ENCODE measurements around the gene COL9A3.
"Not testable (repeated sequence)": the region's sequence is repeated elsewhere in the genome, so short reads cannot be mapped to it uniquely, and the experiment has no call there.

The COL9A3 gene

DNA sequence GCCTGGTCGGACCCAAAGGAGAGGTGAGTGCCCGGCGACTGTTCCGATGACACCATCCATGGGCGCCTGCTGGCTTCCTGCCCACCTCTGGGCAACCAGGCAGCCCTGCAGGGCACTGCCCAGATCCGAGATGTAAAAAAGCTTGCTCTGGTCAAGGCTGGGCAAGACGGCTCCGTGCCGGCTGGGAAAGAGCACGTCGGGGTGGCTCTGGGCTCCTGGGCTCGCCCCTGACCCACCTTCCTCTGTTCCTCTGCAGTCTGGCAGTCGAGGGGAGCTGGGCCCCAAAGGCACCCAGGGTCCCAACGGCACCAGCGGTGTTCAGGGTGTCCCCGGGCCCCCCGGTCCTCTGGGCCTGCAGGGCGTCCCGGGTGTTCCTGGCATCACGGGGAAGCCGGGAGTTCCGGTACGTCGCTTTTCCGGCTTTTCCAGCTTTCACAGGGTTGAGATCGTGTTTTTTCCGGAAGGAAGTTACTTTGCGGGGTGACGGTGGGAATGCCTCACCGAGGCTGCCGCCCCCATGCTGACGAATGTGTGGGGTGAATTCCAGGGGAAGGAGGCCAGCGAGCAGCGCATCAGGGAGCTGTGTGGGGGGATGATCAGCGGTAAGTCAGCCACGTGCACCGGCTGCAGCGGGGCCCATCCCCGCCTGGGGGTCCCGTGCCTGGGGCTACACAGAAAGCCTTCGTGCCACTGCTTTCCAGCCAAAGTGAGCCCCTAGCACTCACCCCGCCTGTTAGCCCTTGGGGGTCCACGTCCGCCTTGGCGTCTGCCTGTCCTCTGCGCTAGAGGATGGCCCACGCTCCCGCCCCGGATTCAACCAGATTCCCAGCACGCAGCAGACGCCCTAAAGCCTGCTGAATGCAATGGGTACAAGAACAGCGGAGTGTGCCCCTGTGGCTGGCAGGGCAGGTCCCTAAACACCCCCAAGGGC is 19.3 kb downstream of the COL9A3 start:
- no peak for DNase-seq (ENCODE audit: low spot score)

DNA sequence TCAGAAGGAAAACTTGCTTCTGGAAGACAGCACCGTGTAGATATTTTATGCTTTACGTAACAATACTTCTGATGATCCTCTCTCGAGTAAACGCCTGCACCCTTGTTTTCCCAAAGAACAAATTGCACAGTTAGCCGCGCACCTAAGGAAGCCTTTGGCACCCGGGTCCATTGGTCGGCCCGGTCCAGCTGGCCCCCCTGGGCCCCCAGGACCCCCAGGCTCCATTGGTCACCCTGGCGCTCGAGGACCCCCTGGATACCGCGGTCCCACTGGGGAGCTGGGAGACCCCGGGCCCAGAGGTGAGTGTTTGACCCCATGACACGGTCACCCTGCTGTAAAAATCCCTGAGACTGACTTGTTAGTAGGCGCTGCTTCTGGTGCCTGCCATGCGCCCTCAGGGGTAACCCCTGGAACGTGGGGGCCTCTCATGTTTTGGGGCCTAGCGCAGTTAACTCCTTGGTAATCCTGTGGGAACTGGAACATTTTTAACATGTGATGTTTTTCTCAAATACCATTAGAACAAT is 20.2 kb downstream of the COL9A3 start:
- no peak for DNase-seq (ENCODE audit: low spot score)

DNA sequence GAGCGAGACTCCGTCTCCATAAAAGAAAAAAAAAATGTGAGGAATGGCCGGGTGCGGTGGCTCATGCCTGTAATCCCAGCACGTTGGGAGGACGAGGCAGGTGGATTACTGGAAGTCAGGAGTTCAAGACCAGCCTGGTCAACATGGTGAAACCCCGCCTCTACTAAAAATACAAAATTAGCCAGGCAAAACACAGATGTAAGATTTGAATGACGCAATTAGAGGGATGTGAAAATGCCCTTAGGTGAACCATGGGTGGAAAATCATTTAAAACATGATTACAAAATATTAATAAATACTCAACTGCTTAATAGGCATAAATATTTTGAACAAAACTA is 20.9 kb downstream of the COL9A3 start:
- no peak for DNase-seq (ENCODE audit: low spot score)

DNA sequence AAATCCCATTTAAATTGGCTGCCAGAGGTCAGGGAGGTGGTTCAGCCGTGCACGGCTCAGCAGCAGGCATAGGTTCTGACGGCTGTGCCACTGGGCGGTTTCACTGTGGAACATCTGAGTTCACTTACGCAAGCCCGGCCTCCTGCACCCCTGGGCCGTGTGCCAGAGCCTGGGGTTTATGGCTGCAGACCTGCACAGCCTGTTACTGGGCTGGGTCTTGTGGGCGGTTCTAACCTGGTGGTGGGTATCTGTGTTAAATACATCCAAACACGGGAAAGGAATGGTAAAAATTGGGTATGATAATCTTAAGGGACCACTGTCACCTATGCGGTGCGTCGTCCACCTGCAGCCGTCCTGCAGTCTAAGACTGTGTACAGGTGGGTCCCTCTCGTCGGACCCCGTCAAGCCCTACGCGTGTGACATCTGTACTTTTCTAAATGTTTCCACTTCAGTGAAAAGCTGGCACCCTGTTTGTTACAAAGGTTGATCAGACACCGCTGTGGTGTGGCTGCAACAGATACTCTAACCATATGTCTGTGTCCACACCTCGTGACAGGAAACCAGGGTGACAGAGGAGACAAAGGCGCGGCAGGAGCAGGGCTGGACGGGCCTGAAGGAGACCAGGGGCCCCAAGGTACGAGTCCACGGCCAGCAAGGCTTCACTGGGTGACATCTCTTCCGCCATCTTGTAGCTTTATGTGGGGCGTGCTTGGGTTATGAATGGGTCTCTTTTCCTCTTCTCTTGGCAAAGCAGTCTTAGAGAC is 21.5 kb downstream of the COL9A3 start:
- DNase-seq (ENCODE audit: low spot score): no peak

DNA sequence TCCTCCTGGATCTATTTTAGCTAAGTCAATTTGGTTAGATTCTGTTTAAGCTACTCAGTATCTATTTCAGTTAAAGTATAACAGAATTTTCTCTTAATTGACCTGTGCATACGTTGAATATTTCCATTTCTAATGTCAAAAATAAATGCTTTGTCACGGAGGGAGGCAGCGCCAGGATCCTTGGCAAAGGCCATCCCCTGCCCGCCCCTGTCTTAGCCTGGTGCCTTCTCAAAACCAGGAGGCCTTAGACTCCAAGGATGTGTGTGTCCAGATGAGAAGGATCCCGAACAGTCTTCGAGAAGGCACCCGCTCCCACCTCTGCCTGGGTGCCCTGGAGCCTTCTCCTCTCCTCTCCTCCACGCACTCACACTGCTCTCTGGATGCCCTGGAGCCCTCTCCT is 22.4 kb downstream of the COL9A3 start:
- DNase-seq (ENCODE audit: low spot score): no peak

DNA sequence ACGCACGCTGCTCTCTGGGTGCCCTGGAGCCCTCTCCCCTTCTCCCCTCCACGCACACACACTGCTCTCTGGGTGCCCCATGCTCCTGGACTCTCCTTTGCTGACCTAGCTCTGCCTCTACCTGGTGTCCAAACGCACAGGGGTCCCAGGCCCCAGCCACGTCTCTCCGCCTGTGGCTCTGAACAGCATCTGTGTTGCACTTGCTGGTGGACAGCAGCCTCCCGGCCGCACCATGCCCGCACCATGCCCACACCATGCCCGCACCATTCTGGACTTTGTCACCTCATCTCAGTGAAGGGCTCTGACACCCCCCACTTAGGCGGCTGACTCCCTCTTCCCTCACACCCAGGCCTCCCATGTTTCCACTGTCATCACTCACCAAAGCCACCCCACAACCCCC is 23.0 kb downstream of the COL9A3 start:
- no peak for DNase-seq (ENCODE audit: low spot score)

DNA sequence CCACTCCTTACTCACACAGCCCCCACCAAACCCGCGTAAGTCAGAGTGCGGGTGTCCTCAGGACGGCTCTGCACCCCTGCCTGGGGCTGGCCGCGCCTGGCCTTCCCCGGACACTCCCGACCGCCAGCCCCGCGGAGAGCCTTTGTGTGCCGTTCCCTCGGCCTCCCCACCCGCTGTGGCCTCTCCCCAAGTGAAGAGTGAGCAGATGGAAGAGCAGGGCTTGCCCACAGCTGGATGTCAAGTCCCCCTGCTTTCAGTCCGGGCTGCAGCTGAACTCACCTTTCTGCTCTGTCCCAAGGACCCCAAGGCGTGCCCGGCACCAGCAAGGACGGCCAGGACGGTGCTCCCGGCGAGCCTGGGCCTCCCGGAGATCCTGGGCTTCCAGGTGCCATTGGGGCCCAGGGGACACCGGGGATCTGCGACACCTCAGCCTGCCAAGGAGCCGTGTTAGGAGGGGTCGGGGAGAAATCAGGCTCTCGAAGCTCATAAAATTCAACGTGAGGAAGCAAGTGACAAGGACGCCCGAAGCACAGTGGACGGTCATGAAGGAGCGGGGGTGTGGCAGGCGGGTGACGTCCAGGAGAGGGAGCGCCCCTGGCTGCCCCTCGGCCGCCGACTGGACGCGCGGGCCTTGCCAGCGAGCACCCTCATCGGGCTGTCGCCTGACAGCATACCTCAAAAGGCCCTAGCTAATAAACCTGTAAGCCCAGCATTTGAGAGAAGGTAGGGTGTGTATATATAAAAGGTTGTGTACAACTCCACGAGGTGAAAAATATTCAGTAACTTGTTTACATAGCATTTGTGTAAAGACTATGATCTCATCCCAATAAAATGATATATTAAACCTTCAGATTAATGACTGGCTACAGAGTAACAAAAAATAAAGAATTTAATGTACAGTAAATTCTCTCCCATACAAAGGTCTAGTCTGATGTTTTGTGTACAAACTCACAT is 23.7 kb downstream of the COL9A3 start:
- DNase-seq (ENCODE audit: low spot score): no peak

DNA sequence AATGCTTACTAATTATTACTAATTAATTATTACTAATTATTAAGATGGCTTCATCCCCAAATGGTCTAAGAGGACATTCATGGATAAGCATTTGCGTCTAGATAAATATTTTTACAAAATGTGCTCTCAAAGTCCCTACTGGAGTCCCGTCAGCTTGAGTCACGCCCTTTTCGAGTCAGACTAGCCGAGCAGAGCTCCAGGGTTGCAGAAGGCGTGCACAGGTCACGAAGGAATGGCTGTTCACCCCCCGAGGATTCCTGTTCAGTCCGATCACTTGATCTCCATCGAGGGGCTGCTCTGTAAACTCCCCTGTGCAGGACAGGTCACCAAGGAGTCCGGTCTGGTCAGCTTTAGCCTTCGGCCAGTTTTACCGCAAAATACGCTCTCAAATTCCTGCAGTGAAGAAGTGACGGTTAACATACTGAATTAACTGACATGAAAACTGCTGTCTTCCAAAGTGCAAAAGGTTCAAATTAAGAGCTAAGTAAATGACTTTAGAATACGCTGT is 24.9 kb downstream of the COL9A3 start:
- no peak for DNase-seq (ENCODE audit: low spot score)

DNA sequence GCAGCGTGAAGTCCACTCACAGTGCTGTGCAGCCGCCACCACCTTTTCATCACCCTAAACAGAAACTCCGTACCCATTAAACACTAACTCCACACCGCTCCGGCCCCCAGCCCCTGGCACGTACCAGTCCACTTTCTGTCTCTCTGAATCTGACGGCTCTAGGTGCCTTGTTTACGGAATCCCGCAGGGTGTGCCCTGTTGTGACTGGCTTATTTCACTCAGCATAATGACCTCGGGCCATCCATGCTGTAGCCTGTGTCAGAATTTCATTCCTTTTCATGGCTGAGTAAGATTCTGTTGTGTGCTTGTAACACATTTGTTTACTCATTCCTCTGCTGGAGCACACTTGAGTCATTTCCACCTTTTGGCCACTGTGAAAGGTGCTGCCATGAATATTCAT is 26.8 kb downstream of the COL9A3 start:
- no peak for DNase-seq (ENCODE audit: low spot score)

DNA sequence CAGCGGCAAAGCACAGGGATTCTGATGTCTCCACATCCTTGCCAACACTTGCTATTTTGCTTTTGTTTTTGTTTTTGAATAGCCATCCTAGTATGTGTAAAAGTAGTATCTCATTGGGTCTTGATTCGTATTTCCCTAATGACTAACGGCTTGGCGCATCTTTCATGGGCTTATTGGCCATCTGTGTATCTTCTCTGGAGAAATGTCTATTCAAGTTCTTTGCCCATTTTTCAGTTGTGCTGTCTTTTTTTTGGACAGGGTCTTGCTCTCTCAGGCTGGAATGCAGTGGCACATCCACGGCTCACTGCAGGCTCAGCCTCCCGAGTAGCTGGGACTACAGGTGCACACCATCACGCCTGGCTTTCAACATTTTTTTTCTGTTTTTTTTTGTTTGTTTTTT is 27.3 kb downstream of the COL9A3 start:
- no peak for DNase-seq (ENCODE audit: low spot score)

DNA sequence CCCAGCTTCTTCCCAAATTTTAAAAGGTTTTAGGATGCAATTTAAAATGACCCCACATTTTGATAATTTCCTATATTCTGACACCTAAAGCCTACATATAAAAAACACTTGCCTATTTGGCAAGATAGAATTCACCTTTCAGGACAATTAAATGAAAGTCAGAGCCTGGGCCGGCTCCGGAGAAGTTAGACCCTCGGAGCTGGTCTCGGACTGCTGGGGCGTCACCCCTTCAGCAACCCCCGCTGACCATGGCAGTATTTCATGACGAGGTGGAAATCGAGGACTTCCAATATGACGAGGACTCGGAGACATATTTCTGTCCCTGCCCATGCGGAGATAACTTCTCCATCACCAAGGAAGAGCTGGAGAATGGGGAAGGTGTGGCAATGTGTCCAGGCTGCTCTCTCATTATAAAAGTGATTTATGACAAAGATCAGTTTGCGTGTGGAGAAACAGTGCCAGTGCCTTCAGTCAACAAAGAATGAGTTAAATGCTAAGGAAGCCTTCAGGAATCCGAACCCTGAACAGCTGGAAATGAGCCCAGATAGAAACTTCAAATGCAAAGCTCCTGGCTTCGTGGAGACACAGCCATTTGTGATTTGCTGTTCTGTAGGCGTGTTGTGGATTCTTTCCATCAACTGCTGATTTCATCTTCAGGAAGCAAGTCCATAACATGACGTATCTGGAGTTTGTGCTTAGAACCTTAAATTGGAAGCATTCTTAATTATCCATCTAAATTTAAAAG is 28.7 kb downstream of the COL9A3 start:
- no peak for DNase-seq (ENCODE audit: low spot score)

DNA sequence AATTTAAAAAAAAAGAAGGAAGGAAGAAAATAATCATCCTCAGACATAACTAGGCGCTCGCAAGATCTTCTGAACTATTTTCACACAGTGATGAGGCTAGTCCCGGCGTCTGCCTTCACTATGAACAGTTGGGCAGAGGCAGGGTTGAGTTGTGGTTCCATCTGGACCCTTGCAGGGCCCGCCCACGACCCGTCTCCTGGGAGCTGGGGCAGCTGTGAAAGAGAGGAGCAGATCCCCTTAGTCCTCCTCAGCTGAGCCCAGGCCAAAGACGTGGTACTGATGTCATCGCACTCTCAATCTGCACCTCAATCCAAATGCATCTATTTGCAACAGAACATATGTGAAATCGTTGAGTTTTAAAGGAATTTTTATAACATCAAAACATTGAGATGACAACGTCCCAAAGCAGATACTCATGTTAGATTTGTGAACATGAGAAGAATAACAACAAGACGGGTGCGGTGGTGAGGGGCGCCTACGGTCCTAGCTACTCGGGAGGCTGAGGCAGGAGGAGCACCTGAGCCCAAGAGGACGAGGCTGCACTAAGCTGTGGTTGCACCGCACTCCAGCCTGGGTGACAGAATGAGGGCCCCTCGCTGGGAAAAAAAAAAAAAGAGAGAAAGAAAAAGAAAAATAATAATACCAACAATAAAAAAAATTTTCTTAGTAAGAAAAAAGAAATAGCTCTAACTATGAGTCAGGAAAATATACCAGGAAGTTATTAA is 29.5 kb downstream of the COL9A3 start:
- no peak for DNase-seq (ENCODE audit: low spot score)

DNA sequence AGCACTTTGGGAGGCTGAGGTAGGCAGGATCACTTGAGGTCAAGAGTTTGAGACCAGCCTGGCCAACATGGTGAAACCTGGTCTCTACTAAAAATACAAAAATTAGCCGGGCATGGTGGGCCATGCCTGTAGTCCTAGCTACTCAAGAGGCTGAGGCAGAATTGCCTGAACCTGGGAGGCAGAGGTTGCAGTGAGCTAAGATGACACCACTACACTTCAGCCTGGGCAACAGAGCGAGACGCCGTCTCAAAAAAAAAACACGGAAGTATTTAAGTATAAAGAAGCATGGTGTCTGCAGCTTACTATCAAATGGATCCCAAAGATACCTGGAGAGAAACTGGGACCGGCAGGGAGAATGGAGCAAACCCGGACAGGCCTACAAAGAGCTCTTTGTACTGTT is 32.1 kb downstream of the COL9A3 start:
- not testable (repeated sequence) for DNase-seq (ENCODE audit: low spot score)

DNA sequence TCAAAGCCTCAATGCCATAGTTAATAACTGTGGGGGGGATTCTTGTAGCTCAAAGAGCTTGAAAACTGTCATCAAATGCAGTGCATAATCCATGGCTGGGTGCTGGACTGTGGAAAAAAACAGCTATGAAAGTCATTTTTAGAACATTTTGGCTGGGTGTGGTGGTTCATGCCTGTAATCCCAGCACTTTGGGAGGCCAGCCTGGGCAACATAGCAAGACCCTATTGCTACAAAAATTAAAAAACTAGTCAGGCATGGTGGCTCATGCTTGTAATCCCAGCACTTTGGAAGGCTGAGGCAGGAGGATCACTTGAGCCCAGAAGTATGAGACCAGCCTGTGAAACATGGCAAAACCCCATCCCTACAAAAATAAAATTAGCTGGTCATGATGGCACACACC is 32.6 kb downstream of the COL9A3 start:
- DNase-seq (ENCODE audit: low spot score): no peak

DNA sequence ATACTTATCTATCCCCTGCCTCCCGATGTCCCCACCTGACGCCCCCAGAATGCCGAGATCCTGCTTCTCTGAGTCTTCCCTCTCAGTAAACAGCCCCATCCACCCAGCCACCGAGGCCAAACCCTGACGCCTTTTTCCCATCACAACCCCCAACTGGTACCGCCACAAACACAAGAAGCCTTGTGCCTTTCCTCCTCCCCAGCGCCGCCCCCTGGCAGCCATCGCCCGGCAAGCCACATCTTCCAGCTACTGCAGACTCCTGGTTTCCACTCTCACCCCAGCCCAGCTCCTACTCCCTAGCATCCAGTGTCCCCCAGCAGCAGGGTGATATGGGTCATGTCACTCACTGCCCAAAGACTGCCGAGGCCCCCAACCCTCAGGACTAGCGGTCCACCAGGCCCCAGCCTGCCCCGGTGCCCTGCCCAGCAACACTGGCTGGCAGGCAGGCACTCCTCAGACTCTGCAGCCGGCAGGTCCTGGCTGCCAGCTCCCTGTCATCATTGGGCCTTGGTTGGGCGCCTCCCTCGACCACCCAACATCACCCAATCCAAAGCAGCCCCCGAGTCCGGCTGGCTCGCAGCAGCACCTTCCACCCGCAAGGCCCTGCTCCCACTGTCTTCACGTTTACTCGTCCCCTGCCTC is 33.6 kb downstream of the COL9A3 start:
- DNase-seq (ENCODE audit: low spot score): no peak

DNA sequence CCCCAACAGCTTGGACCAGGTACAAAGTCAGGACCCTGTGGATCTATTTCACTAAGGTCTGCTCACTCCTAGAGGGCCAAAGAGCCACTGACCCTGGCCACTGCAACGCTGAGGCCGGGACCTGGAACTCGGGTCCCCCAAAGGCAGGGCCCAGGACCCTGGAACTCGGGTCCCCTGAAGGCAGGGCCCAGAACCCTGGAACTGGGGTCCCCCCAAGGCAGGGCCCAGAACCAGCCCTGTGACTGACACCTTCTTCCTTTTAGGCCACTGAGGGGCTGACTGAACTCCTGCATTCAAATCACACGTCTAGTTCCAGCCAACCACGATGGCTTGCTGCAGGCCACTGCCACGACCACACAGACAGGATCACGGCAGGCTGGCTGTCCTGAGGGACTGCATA is 35.3 kb downstream of the COL9A3 start:
- DNase-seq (ENCODE audit: low spot score): no peak

DNA sequence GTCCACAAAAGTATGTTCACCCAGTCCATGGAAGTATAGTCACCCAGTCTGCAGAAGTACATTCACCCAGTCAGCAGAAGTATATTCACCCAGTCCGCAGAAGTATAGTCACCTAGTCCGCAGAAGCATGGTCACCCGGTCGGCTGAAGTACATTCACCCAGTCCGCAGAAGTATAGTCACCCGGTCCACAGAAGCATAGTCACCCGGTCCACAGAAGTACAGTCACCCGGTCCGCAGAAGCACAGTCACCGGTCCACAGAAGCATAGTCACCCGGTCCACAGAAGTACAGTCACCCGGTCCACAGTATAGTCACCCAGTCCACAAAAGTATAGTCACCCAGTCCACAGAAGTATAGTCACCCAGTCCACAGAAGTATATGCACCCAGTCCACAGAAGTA is 36.0 kb downstream of the COL9A3 start:
- no peak for DNase-seq (ENCODE audit: low spot score)

DNA sequence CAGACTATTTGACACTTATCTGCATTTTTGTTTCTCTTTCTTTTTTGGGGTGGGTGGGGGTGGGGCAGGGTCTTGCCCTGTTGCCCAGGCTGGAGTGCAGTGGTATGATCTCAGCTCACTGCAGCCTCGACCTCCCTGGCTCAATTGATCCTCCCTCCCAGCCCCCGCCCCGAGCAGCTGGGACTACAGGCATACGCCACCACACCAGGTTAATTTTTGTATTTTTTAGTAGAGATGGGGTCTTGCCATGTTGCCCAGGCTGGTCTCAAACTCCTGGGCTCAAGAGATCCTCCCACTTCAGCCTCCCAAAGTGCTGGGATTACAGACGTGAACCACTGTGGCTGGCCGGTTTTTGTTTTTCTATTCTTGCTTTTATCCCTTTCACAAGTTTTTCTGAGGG is 36.5 kb downstream of the COL9A3 start:
- not testable (repeated sequence) for DNase-seq (ENCODE audit: low spot score)

DNA sequence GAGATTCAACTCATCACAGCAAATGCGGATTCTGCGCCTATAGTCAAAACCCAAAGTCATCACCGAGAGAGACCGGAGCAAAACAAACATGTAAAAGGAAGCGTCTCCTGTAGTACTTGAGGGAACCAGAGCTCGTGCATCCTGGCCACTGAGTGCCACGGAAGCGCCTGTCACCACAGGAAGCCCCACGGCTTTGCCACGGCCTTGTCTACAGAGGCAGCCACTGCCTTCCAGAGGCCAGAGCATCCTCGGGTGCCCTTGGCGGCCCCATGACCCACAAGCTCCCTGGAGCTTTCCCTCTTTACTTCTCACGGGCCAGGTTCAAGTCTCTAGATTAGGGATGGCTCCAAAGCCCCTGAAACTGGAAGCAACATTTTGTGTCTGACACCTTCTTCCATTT is 37.3 kb downstream of the COL9A3 start:
- DNase-seq (ENCODE audit: low spot score): no peak

DNA sequence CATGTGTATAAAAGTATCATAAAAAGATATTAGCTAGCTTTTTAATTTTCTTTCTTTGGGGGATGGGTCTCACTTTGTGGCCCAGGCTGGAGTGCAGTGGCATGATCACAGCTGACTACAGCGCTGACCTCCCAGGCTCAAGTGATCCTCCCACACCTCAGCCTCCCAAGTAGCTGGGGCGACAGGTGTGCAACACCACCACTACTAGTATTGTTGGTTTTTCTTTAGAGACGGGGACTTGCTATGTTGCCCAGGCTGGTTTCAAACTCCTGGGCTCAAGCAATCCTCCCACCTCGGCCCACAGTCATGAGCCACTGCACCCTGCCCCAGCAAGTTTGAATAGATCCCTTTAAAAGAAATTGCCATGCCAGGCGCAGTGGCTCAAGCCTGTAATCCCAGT is 38.3 kb downstream of the COL9A3 start:
- DNase-seq (ENCODE audit: low spot score): no peak
